ENCODE results near the gene DGUOK. TPM values are rescaled to one million over a fixed set of nuclear protein-coding genes. Genes with fewer than 3 reads are reported as not detected.

The DGUOK gene
- total RNA-seq, 2 donors from 2014 or later: 77.4 to 107 TPM

GRCh38 chr2:73993778-73994177 is 67.1 kb downstream of the DGUOK start:
- H3K36me3 ChIP-seq: no peaks in the 10 kb centered on the region
- H3K9me3 ChIP-seq: no peaks in the 10 kb centered on the region
- TF ChIP-seq, protein P1, sequence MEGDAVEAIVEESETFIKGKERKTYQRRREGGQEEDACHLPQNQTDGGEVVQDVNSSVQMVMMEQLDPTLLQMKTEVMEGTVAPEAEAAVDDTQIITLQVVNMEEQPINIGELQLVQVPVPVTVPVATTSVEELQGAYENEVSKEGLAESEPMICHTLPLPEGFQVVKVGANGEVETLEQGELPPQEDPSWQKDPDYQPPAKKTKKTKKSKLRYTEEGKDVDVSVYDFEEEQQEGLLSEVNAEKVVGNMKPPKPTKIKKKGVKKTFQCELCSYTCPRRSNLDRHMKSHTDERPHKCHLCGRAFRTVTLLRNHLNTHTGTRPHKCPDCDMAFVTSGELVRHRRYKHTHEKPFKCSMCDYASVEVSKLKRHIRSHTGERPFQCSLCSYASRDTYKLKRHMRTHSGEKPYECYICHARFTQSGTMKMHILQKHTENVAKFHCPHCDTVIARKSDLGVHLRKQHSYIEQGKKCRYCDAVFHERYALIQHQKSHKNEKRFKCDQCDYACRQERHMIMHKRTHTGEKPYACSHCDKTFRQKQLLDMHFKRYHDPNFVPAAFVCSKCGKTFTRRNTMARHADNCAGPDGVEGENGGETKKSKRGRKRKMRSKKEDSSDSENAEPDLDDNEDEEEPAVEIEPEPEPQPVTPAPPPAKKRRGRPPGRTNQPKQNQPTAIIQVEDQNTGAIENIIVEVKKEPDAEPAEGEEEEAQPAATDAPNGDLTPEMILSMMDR (IDR thresholded peaks at IDR 0.05): no peak
- no peak for TF ChIP-seq POLR2AphosphoS5 (IDR thresholded peaks at IDR 0.05)
- peaks cover 5% of the 10 kb centered on the region for H3K4me1 ChIP-seq (replicated peaks)
- WGBS: 73% methylated on average over 4 of the region's 4 CpGs
- H3K27ac ChIP-seq: no peak overlapping the region
- H3K4me3 ChIP-seq: no peak overlapping the region
- H3K27me3 ChIP-seq (replicated peaks; ENCODE audit: insufficient read depth): no peaks in the 10 kb centered on the region
- DNase-seq (ENCODE audit: low spot score): no peak
- intact Hi-C loops (cut with DNase I): no loop called here

DNA sequence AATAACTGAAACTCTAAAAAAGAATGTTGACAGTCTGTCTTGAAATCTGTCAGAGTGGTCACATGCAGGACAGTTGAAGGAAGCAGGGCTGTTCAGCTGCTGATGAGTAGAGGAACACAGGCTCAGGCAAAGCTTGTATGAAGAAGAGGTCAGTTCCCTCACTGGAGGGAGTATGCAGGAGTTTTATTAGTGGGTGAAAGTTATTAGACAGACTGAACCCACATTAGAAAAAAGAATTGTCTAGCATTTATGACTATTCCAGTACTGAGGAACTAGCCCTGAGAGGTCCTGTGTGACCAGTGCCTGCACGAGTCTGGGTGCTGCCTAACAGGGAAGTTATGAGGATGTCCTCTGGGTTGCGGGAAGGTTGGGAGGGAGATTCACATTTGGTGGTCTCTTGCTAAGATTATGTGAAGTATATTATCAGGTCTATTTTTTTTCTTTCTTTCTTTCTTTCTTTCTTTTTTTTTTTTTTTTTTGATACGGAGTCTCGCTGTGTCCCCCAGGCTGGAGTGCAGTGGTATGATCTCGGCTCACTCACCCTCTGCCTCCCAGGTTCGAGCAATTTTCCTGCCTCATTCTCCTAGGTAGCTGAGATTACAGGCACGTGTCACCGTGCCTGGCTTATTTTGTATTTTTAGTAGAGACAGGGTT is 67.6 kb downstream of the DGUOK start:
- Histone ChIP-seq H3K4me3 (no peak overlapping the region), H3K27ac (no peak overlapping the region), H3K4me1 (replicated peaks) (peaks cover 5% of the 10 kb centered on the region), H3K27me3 (replicated peaks; ENCODE audit: insufficient read depth) (no peaks in the 10 kb centered on the region), H3K36me3 (no peaks in the 10 kb centered on the region), H3K9me3 (no peaks in the 10 kb centered on the region)
- 90% methylated on average over 8 of the region's 8 CpGs for whole genome bisulfite sequencing
- TF ChIP-seq, protein P1 (IDR thresholded peaks at IDR 0.05): no peak
- TF ChIP-seq POLR2A (IDR thresholded peaks at IDR 0.05) (no peak), POLR2AphosphoS5 (IDR thresholded peaks at IDR 0.05) (no peak)
- DNase-seq (ENCODE audit: low spot score): no peak
- intact Hi-C loops (cut with DNase I): no loop called here

- peaks cover 12% of the 10 kb centered on the region for H3K4me1 ChIP-seq (replicated peaks)
- H3K36me3 ChIP-seq: no peaks in the 10 kb centered on the region
- intact Hi-C loops (cut with DNase I): loop anchor here (5.0 kb wide), 1 partner anchor 59 kb away; no protein-coding TSS in a partner anchor
- H3K9me3 ChIP-seq: no peaks in the 10 kb centered on the region
- no peak overlapping the region for H3K4me3 ChIP-seq
- 94% methylated on average over 5 of the region's 5 CpGs for WGBS
- H3K27ac ChIP-seq: no peak overlapping the region
- TF ChIP-seq POLR2AphosphoS5 (IDR thresholded peaks at IDR 0.05) (no peak), POLR2A (IDR thresholded peaks at IDR 0.05) (no peak)
- TF ChIP-seq, protein P1 (IDR thresholded peaks at IDR 0.05): no peak
- no peak for DNase-seq (ENCODE audit: low spot score)
- no peaks in the 10 kb centered on the region for H3K27me3 ChIP-seq (replicated peaks; ENCODE audit: insufficient read depth)
Measured at GRCh38 chr2:73995810-73996209, 69.1 kb downstream of the DGUOK start.

DNA sequence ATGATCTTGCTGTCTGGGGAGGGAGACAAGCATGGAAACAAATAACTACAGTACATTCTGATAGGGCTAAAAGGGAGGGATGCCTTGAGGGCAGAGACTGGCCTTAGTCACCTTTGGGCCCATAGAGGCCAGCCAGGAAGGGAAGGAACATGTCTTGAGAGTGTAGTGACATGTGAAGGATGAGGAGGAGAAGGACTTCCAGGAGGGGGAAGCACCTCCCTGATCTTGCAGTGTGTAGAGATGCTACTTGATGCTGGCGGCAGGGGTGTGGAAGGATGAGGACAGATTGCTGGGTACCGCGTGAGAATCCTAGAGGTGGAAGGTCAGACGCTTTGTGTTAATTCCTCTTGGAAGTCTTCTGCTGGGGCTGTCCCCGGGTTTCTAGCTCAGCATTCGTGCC is 71.1 kb downstream of the DGUOK start:
- TF ChIP-seq, protein P1 (IDR thresholded peaks at IDR 0.05): no peak
- no peak for TF ChIP-seq POLR2A (IDR thresholded peaks at IDR 0.05)
- TF ChIP-seq POLR2AphosphoS5 (IDR thresholded peaks at IDR 0.05): no peak
- intact Hi-C loops (cut with DNase I): loop anchor here (5.0 kb wide), 1 partner anchor 61 kb away; no protein-coding TSS in a partner anchor
- Histone ChIP-seq H3K9me3 (no peaks in the 10 kb centered on the region), H3K4me3 (no peak overlapping the region), H3K36me3 (no peaks in the 10 kb centered on the region), H3K4me1 (replicated peaks) (peaks cover 12% of the 10 kb centered on the region), H3K27me3 (replicated peaks; ENCODE audit: insufficient read depth) (no peaks in the 10 kb centered on the region), H3K27ac (no peak overlapping the region)
- no peak for DNase-seq (ENCODE audit: low spot score)
- 86% methylated on average over 6 of the region's 6 CpGs for WGBS

DNA sequence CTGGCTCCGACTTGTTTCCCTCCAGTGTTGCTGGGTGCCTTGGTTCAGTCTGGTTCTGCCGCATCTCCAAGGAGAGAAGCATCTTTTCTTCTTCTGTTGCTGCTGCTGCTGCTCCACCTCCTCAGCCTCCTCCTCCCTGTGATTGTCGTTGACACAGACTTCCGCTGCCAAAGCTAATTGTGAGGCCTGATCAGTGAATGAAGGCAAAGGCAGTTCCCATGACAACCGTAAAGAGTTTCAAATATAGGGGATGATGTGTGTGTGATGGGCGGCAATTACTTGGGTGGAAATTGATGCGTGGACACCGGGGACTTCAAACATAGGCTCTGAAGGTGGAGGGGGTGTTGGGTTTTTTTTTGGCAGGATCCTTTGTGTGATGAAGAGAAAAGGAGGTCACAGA is 71.8 kb downstream of the DGUOK start:
- Histone ChIP-seq H3K27me3 (replicated peaks; ENCODE audit: insufficient read depth) (no peaks in the 10 kb centered on the region), H3K36me3 (no peaks in the 10 kb centered on the region), H3K4me3 (no peak overlapping the region), H3K4me1 (replicated peaks) (peaks cover 12% of the 10 kb centered on the region), H3K9me3 (no peaks in the 10 kb centered on the region), H3K27ac (no peak overlapping the region)
- TF ChIP-seq, protein P1 (IDR thresholded peaks at IDR 0.05): no peak
- TF ChIP-seq POLR2A (IDR thresholded peaks at IDR 0.05): no peak
- no peak for TF ChIP-seq POLR2AphosphoS5 (IDR thresholded peaks at IDR 0.05)
- intact Hi-C loops (cut with DNase I): loop anchor here (5.0 kb wide), 1 partner anchor 61 kb away; no protein-coding TSS in a partner anchor
- no peak for DNase-seq (ENCODE audit: low spot score)
- 81% methylated on average over 8 of the region's 8 CpGs for WGBS

All from prostate gland (tissue), 2 donors.